Uterus (tissue), 4 donors: ENCODE results near the gene APOL1. TPM values are rescaled to one million over a fixed set of nuclear protein-coding genes. Genes with fewer than 3 reads are reported as not detected.
A peak's percentile ranks its signal among the peaks of the same experiment; 100 is the strongest.

Experiments
- DNase-seq, 2 donors: peaks; one replicate each; pipeline ENCODE4 v3.0.0-alpha.2; 2019 to 2020
- H3K27ac ChIP-seq, 2 donors: fragments of 200-600 bp; sonication (generic); 1 replicate in 1 of 2; 2 replicates in 1 of 2; pipeline ENCODE4 v1.5.1; 2016 to 2018
- H3K27me3 ChIP-seq, 2 donors: fragments of 200-600 bp; sonication (generic); one replicate each; pipeline ENCODE4 v1.5.1; 2018 to 2019; ENCODE audit warnings: control low read depth in 1 of 2
- H3K36me3 ChIP-seq, 2 donors: fragments of 200-600 bp; sonication (generic); one replicate each; pipeline ENCODE4 v1.5.1; 2019; ENCODE audit warnings: control low read depth in 1 of 2
- H3K4me1 ChIP-seq, 2 donors: fragments of 200-600 bp; sonication (generic); one replicate each; pipeline ENCODE4 v1.5.1; 2018 to 2019; ENCODE audit warnings: control low read depth in 1 of 2
- H3K4me3 ChIP-seq, 2 donors: fragments of 200-600 bp; sonication (generic); 1 replicate in 1 of 2; 2 replicates in 1 of 2; pipeline ENCODE4 v1.5.1; 2018 to 2019; ENCODE audit warnings: mild to moderate bottlenecking in 1 of 2
- H3K9me3 ChIP-seq, 2 donors: fragments of 200-600 bp; sonication (generic); one replicate each; pipeline ENCODE4 v1.5.1; 2019; ENCODE audit warnings: control low read depth in 1 of 2
- CTCF ChIP-seq, 4 experiments: fragments of 200-600 bp in 2 of 4; fragments of 450-650 bp in 2 of 4; sonication (generic) in 2 of 4; IDR thresholded peaks; one replicate each; pipeline ENCODE4 v1.5.1; 2016 to 2019; ENCODE audit warnings: antibody characterized with exemption in 4 of 4, mild to moderate bottlenecking in 2 of 4, moderate library complexity in 1 of 4
- POLR2A ChIP-seq, 2 donors: fragments of 450-650 bp; IDR thresholded peaks; one replicate each; pipeline ENCODE4 v1.6.1; 2016; ENCODE audit warnings: antibody characterized with exemption in 2 of 2, mild to moderate bottlenecking in 1 of 2, moderate library complexity in 1 of 2
- intact Hi-C: fragments of 100-400 bp; cut with DNase I; formaldehyde crosslinking; loops from one replicate; pipeline ENCODE4 v1.15.1; 2023; ENCODE audit warnings: low total_unique reads
- total RNA-seq, 4 donors: library from RNA; depleted of rRNA in 3 of 4; stranded (reverse); fragments of >200 nt in 3 of 4; gene quantifications; one replicate each; pipeline versions ENCODE4 v1.1.0 to v1.2.4, GENCODE V29; 2014 to 2023
- donor health status: DM: yes; HTN: yes; CAD: no.

Gene APOL1
- total RNA-seq, 4 donors from 2014 or later, result 9.8 to 89.7 (median 19.9) TPM

GRCh38 chr22:36239401-36240171, 13.3 kb upstream of the APOL1 start, which contains the start of gene APOL2:
Gene APOL2, minus strand, starts transcription at chr22:36239527. Its CDS starts 6,365 bp downstream, at chr22:36233162.
- Histone ChIP-seq H3K4me1 (peaks cover 4 to 20% of the 10 kb centered on the region in 2 donors), H3K4me3 (peak within 1 kb of the TSS; percentile 63 to 71), H3K9me3 (no peaks in the 10 kb centered on the region), H3K27me3 (no peaks in the 10 kb centered on the region), H3K36me3 (no peaks in the 10 kb centered on the region), H3K27ac (peak within 1 kb of the TSS; percentile 90 to 98)
- intact Hi-C loops, result no loop called here
- peak; percentile 89 to 95 for DNase-seq
- TF ChIP-seq POLR2A (IDR thresholded peaks at IDR 0.05), result peak; percentile 77 to 91
- TF ChIP-seq CTCF (IDR thresholded peaks at IDR 0.05), result peak; percentile 77 to 90 (median 87)

GRCh38 chr22:36243986-36244385, 8.9 kb upstream of the APOL1 start:
- Histone ChIP-seq H3K27ac (peak overlapping the region; percentile 5 to 18), H3K27me3 (no peaks in the 10 kb centered on the region), H3K4me3 (no peak overlapping the region), H3K36me3 (no peaks in the 10 kb centered on the region), H3K4me1 (peaks cover 0 to 5% of the 10 kb centered on the region in 2 donors), H3K9me3 (no peaks in the 10 kb centered on the region)
- intact Hi-C loops, result no loop called here
- peak; percentile 8 to 14 for DNase-seq
- TF ChIP-seq CTCF (IDR thresholded peaks at IDR 0.05) (no peak), POLR2A (IDR thresholded peaks at IDR 0.05) (no peak)

GRCh38 chr22:36244522-36245391, 8.2 kb upstream of the APOL1 start:
- TF ChIP-seq POLR2A (IDR thresholded peaks at IDR 0.05), result no peak
- TF ChIP-seq CTCF (IDR thresholded peaks at IDR 0.05), result no peak
- H3K36me3 ChIP-seq, result no peaks in the 10 kb centered on the region
- H3K4me3 ChIP-seq, result no peak overlapping the region
- intact Hi-C loops, result no loop called here
- no peaks in the 10 kb centered on the region for H3K27me3 ChIP-seq
- H3K9me3 ChIP-seq, result no peaks in the 10 kb centered on the region
- peak overlapping the region; percentile 5 to 18 for H3K27ac ChIP-seq
- H3K4me1 ChIP-seq, result peaks cover 0 to 4% of the 10 kb centered on the region in 2 donors
- DNase-seq, result peak in 1 of 2 donors; percentile 52

- DNase-seq, result no peak
- H3K27ac ChIP-seq, result no peak overlapping the region
- H3K9me3 ChIP-seq, result no peaks in the 10 kb centered on the region
- TF ChIP-seq CTCF (IDR thresholded peaks at IDR 0.05), result no peak
- no peak for TF ChIP-seq POLR2A (IDR thresholded peaks at IDR 0.05)
- no peaks in the 10 kb centered on the region for H3K27me3 ChIP-seq
- H3K4me3 ChIP-seq, result no peak overlapping the region
- no peaks in the 10 kb centered on the region for H3K36me3 ChIP-seq
- intact Hi-C loops, result no loop called here
- H3K4me1 ChIP-seq, result no peaks in the 10 kb centered on the region
Measured at GRCh38 chr22:36245805-36246356, 7.1 kb upstream of the APOL1 start.
